Measurements from ENCODE around the gene GPC5.

GRCh38 chr13:91450913-91451312, 52.5 kb downstream of the GPC5 start:
- TF ChIP-seq PRDM1 (tag by site-specific recombination; IDR thresholded peaks at IDR 0.05) (no peak), CTCF (tag by site-specific recombination; IDR thresholded peaks at IDR 0.05) (no peak), ZNF175 (tag by site-specific recombination; IDR thresholded peaks at IDR 0.05) (no peak), ZNF266 (tag by site-specific recombination; IDR thresholded peaks at IDR 0.05; ENCODE audit: low read depth) (no peak), ZNF140 (tag by site-specific recombination; IDR thresholded peaks at IDR 0.05) (no peak), ZNF560 (tag by site-specific recombination; IDR thresholded peaks at IDR 0.05; ENCODE audit: borderline replicate concordance) (no peak), ZNF423 (tag by site-specific recombination; IDR thresholded peaks at IDR 0.05) (no peak), TCF7L2 (IDR thresholded peaks at IDR 0.05; ENCODE audit: borderline replicate concordance, low read depth, low read length) (no peak)

All from HEK293 (cell line).